ENCODE results near the gene WNT16.

DNA sequence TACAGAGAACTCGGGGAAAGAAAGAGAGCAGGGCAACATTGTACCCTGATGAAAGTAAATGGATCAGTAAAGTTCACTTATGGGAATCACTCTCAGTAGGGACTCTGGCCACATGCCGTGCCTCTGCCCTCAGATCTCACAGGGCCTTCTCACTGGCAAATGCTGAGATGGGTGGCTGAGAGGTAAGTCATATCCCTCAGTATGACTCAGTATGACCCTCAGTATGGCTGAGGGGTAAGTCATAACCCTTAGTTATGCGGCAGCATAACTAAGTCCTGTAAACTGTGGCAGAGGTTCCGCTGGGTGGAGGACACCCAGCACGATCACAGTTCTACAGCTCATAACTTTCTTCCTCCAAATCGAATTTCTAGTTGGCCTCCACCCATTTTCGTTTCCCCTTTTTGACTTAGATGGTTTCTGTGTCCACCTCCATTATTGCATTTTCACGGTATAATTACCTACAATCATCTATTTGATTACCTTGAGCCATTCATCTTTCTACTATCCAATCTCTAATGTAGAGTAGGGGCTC, 26.5 kb upstream of the WNT16 start:
- TF ChIP-seq EZH2 (optimal IDR thresholded peaks at IDR 0.05; ENCODE audit: low read depth, low read length) (no peak), EZH2phosphoT487 (IDR thresholded peaks at IDR 0.05; ENCODE audit: low read length) (no peak)
- TF ChIP-seq, protein P1, sequence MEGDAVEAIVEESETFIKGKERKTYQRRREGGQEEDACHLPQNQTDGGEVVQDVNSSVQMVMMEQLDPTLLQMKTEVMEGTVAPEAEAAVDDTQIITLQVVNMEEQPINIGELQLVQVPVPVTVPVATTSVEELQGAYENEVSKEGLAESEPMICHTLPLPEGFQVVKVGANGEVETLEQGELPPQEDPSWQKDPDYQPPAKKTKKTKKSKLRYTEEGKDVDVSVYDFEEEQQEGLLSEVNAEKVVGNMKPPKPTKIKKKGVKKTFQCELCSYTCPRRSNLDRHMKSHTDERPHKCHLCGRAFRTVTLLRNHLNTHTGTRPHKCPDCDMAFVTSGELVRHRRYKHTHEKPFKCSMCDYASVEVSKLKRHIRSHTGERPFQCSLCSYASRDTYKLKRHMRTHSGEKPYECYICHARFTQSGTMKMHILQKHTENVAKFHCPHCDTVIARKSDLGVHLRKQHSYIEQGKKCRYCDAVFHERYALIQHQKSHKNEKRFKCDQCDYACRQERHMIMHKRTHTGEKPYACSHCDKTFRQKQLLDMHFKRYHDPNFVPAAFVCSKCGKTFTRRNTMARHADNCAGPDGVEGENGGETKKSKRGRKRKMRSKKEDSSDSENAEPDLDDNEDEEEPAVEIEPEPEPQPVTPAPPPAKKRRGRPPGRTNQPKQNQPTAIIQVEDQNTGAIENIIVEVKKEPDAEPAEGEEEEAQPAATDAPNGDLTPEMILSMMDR (IDR thresholded peaks at IDR 0.05; ENCODE audit: low read length), result no peak
